HepG2 (cell line): ENCODE measurements around the gene UNCX. TPM values are rescaled to one million over a fixed set of nuclear protein-coding genes. Genes with fewer than 3 reads are reported as not detected.

Experiments
- ATAC-seq: fragments of 200-7000 bp; cut with Tn5 transposase; 3 replicates; pipeline ENCODE4 v1.9.1; 2020; ENCODE audit warnings: mild to moderate bottlenecking, moderate library complexity
- BruUV-seq: library from RNA; stranded (reverse); fragments of 400-500 nt; replicated peaks from 2 replicates; lab custom pipeline; 2021; lab: Mats Ljungman, UMichigan
- CTCF ChIA-PET: fragments of 300-600 bp; formaldehyde crosslinking; extraction: SDS; loops from one replicate; lab custom pipeline; 2021; ENCODE audit warnings: low total read pairs, inconsistent platforms, low intra/inter-chr PET ratio; lab: Yijun Ruan, JAX
- POLR2A ChIA-PET: fragments of 350-600 bp; sonication (Branson Sonifier 250); formaldehyde crosslinking; loops from one replicate; lab custom pipeline; 2020; ENCODE audit warnings: antibody characterized with exemption, inconsistent platforms; lab: Yijun Ruan, JAX
- DNase-seq: peaks from one replicate; pipeline ENCODE4 v3.0.0-alpha.2; 2015; ENCODE audit warnings: low spot score
- FAIRE-seq: peaks from 3 replicates; lab custom pipeline; 2011; peaks lifted over from hg19 to GRCh38; lab: Jason Lieb, UNC
- H2AFZ ChIP-seq: one replicate; pipeline ENCODE4 v1.6.1; 2011; ENCODE audit warnings: low read length, inconsistent platforms
- H3K27ac ChIP-seq: fragments of 300-600 bp; 3 replicates; pipeline ENCODE4 v1.8.0; 2011; ENCODE audit warnings: mixed run types, mild to moderate bottlenecking, mixed read lengths, low read length, inconsistent platforms; ENCODE audit not compliant: insufficient read depth; ENCODE audit errors: extremely low read length
- H3K27me3 ChIP-seq, 2 experiments: fragments of 200-600 bp in 1 of 2; 2 replicates in 1 of 2; 3 replicates in 1 of 2; pipeline versions ENCODE4 v1.6.0 to v1.8.0; 2011; ENCODE audit warnings: low read length in 2 of 2, mild to moderate bottlenecking in 2 of 2, moderate library complexity in 2 of 2, inconsistent platforms in 1 of 2; ENCODE audit not compliant: insufficient read depth in 2 of 2, control insufficient read depth in 1 of 2
- H3K36me3 ChIP-seq, 2 experiments: fragments of 200-600 bp in 1 of 2; replicated peaks in 1 of 2; 2 replicates in 1 of 2; 3 replicates in 1 of 2; pipeline versions ENCODE4 v1.5.1 to v1.8.0; 2011; ENCODE audit warnings: low read length in 2 of 2, inconsistent platforms in 1 of 2; ENCODE audit not compliant: insufficient read depth in 2 of 2, control insufficient read depth in 1 of 2
- H3K4me1 ChIP-seq: 2 replicates; pipeline ENCODE4 v1.5.1; 2012; ENCODE audit warnings: low read length, inconsistent platforms; ENCODE audit not compliant: insufficient read depth
- H3K4me2 ChIP-seq: 2 replicates; pipeline ENCODE4 v1.6.0; 2011; ENCODE audit warnings: low read depth, low read length, inconsistent platforms
- H3K4me3 ChIP-seq, 3 experiments: fragments of 200-600 bp in 1 of 3; sonication (generic), shearing (Covaris generic) in 1 of 3; replicated peaks in 1 of 3; 2 replicates each; pipeline ENCODE4 v1.5.1; 2011 to 2016; ENCODE audit warnings: low read length in 3 of 3, inconsistent platforms in 2 of 3, low read depth in 2 of 3, mild to moderate bottlenecking in 2 of 3, control low read depth in 1 of 3, mixed read lengths in 1 of 3; ENCODE audit not compliant: insufficient read depth in 1 of 3
- H3K79me2 ChIP-seq: one replicate; pipeline ENCODE4 v1.6.1; 2011; ENCODE audit warnings: low read length, inconsistent platforms; ENCODE audit not compliant: insufficient read depth
- H3K9ac ChIP-seq: 2 replicates; pipeline ENCODE4 v1.6.0; 2011; ENCODE audit warnings: mild to moderate bottlenecking, low read depth, low read length, inconsistent platforms; ENCODE audit not compliant: insufficient read depth
- H3K9me3 ChIP-seq: 2 replicates; pipeline ENCODE4 v1.5.1; 2012; ENCODE audit warnings: mild to moderate bottlenecking, low read length
- H4K20me1 ChIP-seq: 2 replicates; pipeline ENCODE4 v1.6.0; 2011; ENCODE audit warnings: inconsistent platforms, mild to moderate bottlenecking, low read length, moderate library complexity; ENCODE audit not compliant: insufficient read depth
- CHD2 ChIP-seq: IDR thresholded peaks from 2 replicates; pipeline ENCODE4 v1.6.1; 2011; ENCODE audit warnings: low read depth, low read length, improper control_type of control experiment
- MEF2D ChIP-seq: sonication (generic); formaldehyde crosslinking; IDR thresholded peaks from 2 replicates; pipeline ENCODE4 v1.5.1; 2020; ENCODE audit warnings: mild to moderate bottlenecking, missing genetic modification reagents
- RNF219 ChIP-seq: sonication (generic); formaldehyde crosslinking; IDR thresholded peaks from 2 replicates; pipeline ENCODE4 v1.5.0; 2020; ENCODE audit warnings: mild to moderate bottlenecking, missing genetic modification reagents
- SUZ12 ChIP-seq: fragments of 150-350 bp; IDR thresholded peaks from 2 replicates; pipeline ENCODE4 v1.6.1; 2014; ENCODE audit warnings: low read depth, low read length
- ZBTB40 ChIP-seq, 2 experiments: fragments of 450-650 bp in 1 of 2; sonication (generic) in 1 of 2; formaldehyde crosslinking in 1 of 2; IDR thresholded peaks; 2 replicates each; pipeline versions ENCODE4 v1.6.1 to v1.8.0; 2016 to 2022; ENCODE audit warnings: antibody characterized with exemption in 1 of 2, mild to moderate bottlenecking in 1 of 2, missing genetic modification reagents in 1 of 2
- ZNF441 ChIP-seq: sonication (generic); formaldehyde crosslinking; IDR thresholded peaks from 2 replicates; pipeline ENCODE4 v1.7.0; 2021; ENCODE audit warnings: missing genetic modification reagents, borderline replicate concordance
- WGBS: methylation state at CpG from one replicate; pipeline ENCODE4 v1.1.6; 2017; ENCODE audit warnings: low lambda C conversion rate; 5-methylcytosine and 5-hydroxymethylcytosine counted together
- in situ Hi-C: cut with HindIII; loops from 2 replicates; pipeline ENCODE4 v1.10.0; 2017; ENCODE audit warnings: low pct_unique_long_range_greater_than_20kb; ENCODE audit not compliant: extremely low pct_ligation_motif_present
- intact Hi-C: fragments of 100-400 bp; cut with micrococcal nuclease; formaldehyde crosslinking; loops from one replicate; pipeline ENCODE4 v1.10.0; 2022; ENCODE audit not compliant: unreplicated experiment
- polyA plus RNA-seq, 8 experiments: library from polyadenylated mRNA; depleted of rRNA in 3 of 8; stranded (reverse) in 7 of 8; unstranded in 1 of 8; fragments of >200 nt; fragmentation: Illumina TruSeq in 4 of 8; extraction: Trizol in 4 of 8; gene quantifications; 2 replicates each; pipeline versions ENCODE4 v1.2.1 to v1.2.3, GENCODE V29; 2011 to 2016; ENCODE audit warnings: low read depth in 4 of 8, missing spikeins in 1 of 8, mixed read lengths in 1 of 8; ENCODE audit not compliant: insufficient read depth in 1 of 8
- total RNA-seq, 5 experiments: library from RNA; depleted of rRNA; stranded (reverse); fragments of >200 nt; fragmentation: Illumina TruSeq; extraction: Trizol; gene quantifications; 2 replicates each; pipeline ENCODE4 v1.2.3, GENCODE V29; 2016; ENCODE audit warnings: low read depth in 1 of 5

Gene UNCX
- total and polyA plus RNA-seq, 2 of the 13 experiments (the other 11 are each of a cell fraction or from before 2014, with no cell fraction given) = not detected

DNA sequence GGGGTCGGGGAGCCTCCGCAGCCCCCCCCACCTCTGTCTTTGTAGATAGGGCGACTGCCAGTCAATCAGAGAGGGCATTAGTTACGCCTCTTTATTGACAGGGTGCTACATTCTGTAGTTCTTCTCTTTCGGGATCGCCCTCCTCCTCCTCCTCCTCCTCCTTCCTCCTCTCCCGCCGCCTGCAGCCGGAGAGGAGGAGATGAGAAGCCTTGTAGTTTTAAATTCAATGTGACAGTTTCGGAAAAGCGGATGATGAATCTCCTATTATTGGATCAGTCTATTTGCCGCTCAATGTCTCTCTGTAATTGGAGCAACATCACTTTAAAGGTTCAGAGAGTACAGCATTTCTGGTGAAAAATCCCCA is 587 bp upstream of the UNCX start:
- DNase-seq (no peak), FAIRE-seq (no peak), ATAC-seq (no peak)
- BruUV-seq = no TSS peak
- no peak overlapping the region for H3K4me3 ChIP-seq
- intact Hi-C loops (no loop called here), in situ Hi-C loops (no loop called here)
- ChIA-PET POLR2A (no interaction called here), CTCF (no interaction called here)
- H2AFZ ChIP-seq = no peak overlapping the region
- H3K4me2 ChIP-seq = no peak overlapping the region
- 8% methylated on average over 12 of the region's 12 CpGs for WGBS
- peaks cover 15 to 72% of the 10 kb centered on the region in 2 experiments for H3K27me3 ChIP-seq
- H3K36me3 ChIP-seq = no peaks in the 10 kb centered on the region
- H3K79me2 ChIP-seq = no peaks in the 10 kb centered on the region
- no peaks in the 10 kb centered on the region for H3K9me3 ChIP-seq
- 0 out of 2 replicates have a peak, but pooled peaks cover 4% of the 10 kb centered on the region for H4K20me1 ChIP-seq
- H3K4me1 ChIP-seq = no peaks in the 10 kb centered on the region
- no peak overlapping the region for H3K27ac ChIP-seq
- no peak overlapping the region for H3K9ac ChIP-seq
- TF ChIP-seq CHD2 (no peak), SUZ12 (no peak), MEF2D (CRISPR knock-in tag) (no peak), ZNF441 (CRISPR knock-in tag) (no peak), RNF219 (CRISPR knock-in tag) (no peak), ZBTB40 (IDR thresholded peaks at IDR 0.05) (no peak), ZBTB40 (CRISPR knock-in tag; IDR thresholded peaks at IDR 0.05) (no peak)
